ENCODE data around the gene GIMAP6. TPM values are rescaled to one million over a fixed set of nuclear protein-coding genes. Genes with fewer than 3 reads are reported as not detected.

GIMAP6 gene
- total and polyA plus RNA-seq, 8 donors: 0.89 to 18.4 (median 6.0) TPM

DNA sequence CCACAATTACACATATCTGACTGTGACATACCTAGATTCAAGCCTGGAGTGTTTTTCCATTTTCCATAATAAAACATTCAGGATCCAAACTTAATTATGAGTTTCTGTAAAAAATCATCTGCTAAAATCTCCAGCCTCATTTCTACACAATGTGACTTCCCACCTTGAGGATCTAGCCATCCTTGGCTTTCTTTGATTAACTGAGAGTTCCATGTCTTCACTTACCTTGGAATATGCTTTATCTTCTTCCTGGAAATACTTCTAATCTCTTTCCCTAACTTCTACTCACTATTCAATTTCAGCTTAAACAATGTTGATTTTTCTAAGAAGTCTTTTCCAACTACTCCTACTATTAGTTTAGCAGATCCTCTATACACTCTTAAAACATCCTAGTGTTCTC, 36.8 kb upstream of the GIMAP6 start:
- no peak for DNase-seq
- intact Hi-C loops (cut with DNase I; ENCODE audit: low total_unique reads): no loop called here
- TF ChIP-seq EP300 (IDR thresholded peaks at IDR 0.05) (no peak), POLR2A (IDR thresholded peaks at IDR 0.05) (no peak), POLR2AphosphoS5 (IDR thresholded peaks at IDR 0.05) (no peak), CTCF (IDR thresholded peaks at IDR 0.05) (no peak)

DNA sequence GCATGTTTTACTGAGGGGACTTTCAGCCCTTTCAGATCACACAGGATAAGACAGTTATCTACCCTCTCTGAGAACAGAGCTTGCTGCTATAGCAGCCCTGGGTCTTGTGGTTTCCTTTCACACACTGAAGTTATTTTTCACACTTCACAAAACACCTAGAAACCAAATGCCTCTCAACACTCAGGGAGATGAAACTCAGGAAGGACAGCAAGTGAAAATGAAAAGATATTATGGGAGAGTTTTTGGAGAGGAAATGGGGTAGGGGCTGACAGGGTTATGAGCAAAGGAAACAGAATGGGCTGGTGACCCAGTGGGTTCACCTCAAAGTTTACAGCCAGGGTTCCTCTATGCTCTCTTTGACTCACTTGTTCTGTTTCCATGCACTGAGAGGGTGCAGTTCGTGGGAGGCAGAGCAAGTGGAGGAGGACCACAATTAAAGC, 36.3 kb upstream of the GIMAP6 start:
- TF ChIP-seq CTCF (IDR thresholded peaks at IDR 0.05): no peak
- TF ChIP-seq POLR2AphosphoS5 (IDR thresholded peaks at IDR 0.05): peak in 2 of 3 donors; percentile 6 to 8
- H3K27me3 ChIP-seq: no peaks in the 10 kb centered on the region
- H3K4me1 ChIP-seq: peaks cover 0 to 6% (median 2%) of the 10 kb centered on the region in 4 donors
- no peak overlapping the region for H3K4me3 ChIP-seq
- peak overlapping the region in 3 of 5 donors; percentile 2 to 69 (median 12) for H3K27ac ChIP-seq
- intact Hi-C loops (cut with DNase I; ENCODE audit: low total_unique reads): no loop called here
- peak in 1 of 2 donors; percentile 55 for DNase-seq
- H3K36me3 ChIP-seq: no peaks in the 10 kb centered on the region
- 37 to 56% (median 39%) methylated on average over 1 of the region's 1 CpG for WGBS, 5 donors
- H3K9me3 ChIP-seq: peaks cover 0 to 8% (median 2%) of the 10 kb centered on the region in 4 donors

More for the DNA sequence above, 36.8 kb upstream of the GIMAP6 start:
- Histone ChIP-seq H3K4me3 (no peak overlapping the region), H3K27ac (no peak overlapping the region), H3K9me3 (peaks cover 0 to 8% (median 2%) of the 10 kb centered on the region in 4 donors), H3K4me1 (peaks cover 0 to 6% (median 2%) of the 10 kb centered on the region in 4 donors), H3K36me3 (no peaks in the 10 kb centered on the region), H3K27me3 (no peaks in the 10 kb centered on the region)

DNA sequence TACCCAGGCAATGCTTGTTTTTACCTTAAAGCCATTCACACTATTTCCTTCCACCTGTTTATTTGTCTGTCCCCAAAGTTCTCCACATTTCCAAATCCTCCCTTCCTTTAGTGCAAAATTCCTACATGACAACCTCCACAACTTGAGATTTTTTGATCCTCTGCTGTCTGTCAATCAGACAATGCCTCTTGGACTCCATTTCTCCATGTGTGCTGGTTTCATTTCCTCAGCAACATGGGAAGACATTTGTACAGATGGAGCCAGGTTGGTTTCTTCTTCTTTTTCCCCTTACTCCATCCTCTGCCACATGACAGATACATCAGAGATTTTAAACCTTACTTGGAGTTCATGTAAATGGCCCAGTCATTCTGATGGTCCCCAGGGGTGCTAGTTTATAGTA, 34.2 kb upstream of the GIMAP6 start:
- no peaks in the 10 kb centered on the region for H3K27me3 ChIP-seq
- H3K36me3 ChIP-seq: no peaks in the 10 kb centered on the region
- peak overlapping the region in 3 of 5 donors; percentile 0 to 69 (median 52) for H3K27ac ChIP-seq
- no peak overlapping the region for H3K4me3 ChIP-seq
- intact Hi-C loops (cut with DNase I; ENCODE audit: low total_unique reads): no loop called here
- H3K4me1 ChIP-seq: peaks cover 0 to 6% (median 2%) of the 10 kb centered on the region in 4 donors
- peaks cover 0 to 5% (median 2%) of the 10 kb centered on the region in 4 donors for H3K9me3 ChIP-seq
- DNase-seq: no peak
- no peak for TF ChIP-seq POLR2AphosphoS5 (IDR thresholded peaks at IDR 0.05)
- TF ChIP-seq POLR2A (IDR thresholded peaks at IDR 0.05): no peak
- TF ChIP-seq EP300 (IDR thresholded peaks at IDR 0.05): no peak
- TF ChIP-seq CTCF (IDR thresholded peaks at IDR 0.05): no peak

GRCh38 chr7:150665896-150666295, 33.7 kb upstream of the GIMAP6 start:
- H3K36me3 ChIP-seq: no peaks in the 10 kb centered on the region
- no peak overlapping the region for H3K4me3 ChIP-seq
- peak in 1 of 2 donors; percentile 22 for DNase-seq
- TF ChIP-seq POLR2A (IDR thresholded peaks at IDR 0.05): no peak
- intact Hi-C loops (cut with DNase I; ENCODE audit: low total_unique reads): no loop called here
- H3K9me3 ChIP-seq: peaks cover 0 to 5% (median 2%) of the 10 kb centered on the region in 4 donors
- H3K27ac ChIP-seq: peak overlapping the region in 3 of 5 donors; percentile 0 to 69 (median 52)
- peaks cover 0 to 6% (median 2%) of the 10 kb centered on the region in 4 donors for H3K4me1 ChIP-seq
- WGBS, 5 donors: 85 to 91% (median 86%) methylated on average over 2 of the region's 2 CpGs
- H3K27me3 ChIP-seq: no peaks in the 10 kb centered on the region

DNA sequence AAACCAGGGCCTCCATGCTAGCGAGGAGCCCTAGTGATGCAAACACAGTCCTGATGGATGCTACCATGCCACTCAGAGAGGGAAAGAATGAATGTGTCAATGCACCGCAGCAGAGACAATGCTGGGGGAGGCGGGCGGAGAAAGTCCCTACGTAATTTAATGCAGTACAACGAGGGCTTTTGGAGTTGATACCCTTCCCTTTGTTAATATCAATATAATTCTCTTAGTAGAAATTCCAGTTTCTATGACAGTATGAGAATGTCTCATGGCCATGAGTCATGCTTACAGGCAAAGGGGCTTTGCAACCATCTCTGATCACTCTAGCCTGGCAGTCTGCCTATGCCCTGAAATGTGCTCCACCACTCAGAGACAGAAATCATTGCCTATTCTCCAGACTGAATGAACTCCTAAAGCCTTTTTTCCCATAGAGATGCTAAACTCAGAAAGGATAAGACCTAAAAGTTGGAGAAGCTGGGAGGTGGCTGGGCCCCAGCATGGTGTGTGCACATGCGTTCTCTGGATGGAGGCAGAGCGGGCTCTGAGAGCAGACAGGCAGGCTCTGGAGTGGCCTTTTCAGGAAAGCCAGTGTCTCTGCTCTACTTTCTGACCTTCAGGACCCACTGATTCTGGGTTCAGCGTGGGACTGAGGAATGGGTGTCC, 33.0 kb upstream of the GIMAP6 start:
- no peaks in the 10 kb centered on the region for H3K36me3 ChIP-seq
- WGBS, 5 donors: 80 to 90% (median 83%) methylated on average over 9 of the region's 9 CpGs
- TF ChIP-seq POLR2AphosphoS5 (IDR thresholded peaks at IDR 0.05) (no peak), POLR2A (IDR thresholded peaks at IDR 0.05) (no peak), EP300 (IDR thresholded peaks at IDR 0.05) (no peak), CTCF (IDR thresholded peaks at IDR 0.05) (no peak)
- no peak for DNase-seq
- H3K9me3 ChIP-seq: peaks cover 0 to 5% (median 2%) of the 10 kb centered on the region in 4 donors
- H3K27ac ChIP-seq: peak overlapping the region in 4 of 5 donors; percentile 4 to 69 (median 32)
- H3K4me3 ChIP-seq: no peak overlapping the region
- H3K27me3 ChIP-seq: no peaks in the 10 kb centered on the region
- peaks cover 0 to 6% (median 2%) of the 10 kb centered on the region in 4 donors for H3K4me1 ChIP-seq
- intact Hi-C loops (cut with DNase I; ENCODE audit: low total_unique reads): no loop called here

All from stomach (tissue), 9 donors.